PFSK-1 (cell line): ENCODE data around the gene TCP11L2.

ENCODE experiments used
- FOXP2 ChIP-seq: optimal IDR thresholded peaks from 2 replicates; pipeline ENCODE3; 2011; ENCODE audit warnings: borderline replicate concordance, control low read depth, inconsistent platforms; ENCODE audit not compliant: insufficient read depth; ENCODE audit errors: extremely low read length, extremely low read depth
- POLR2AphosphoS5 ChIP-seq: IDR thresholded peaks from 2 replicates; pipeline ENCODE4 v1.6.1; 2012; ENCODE audit warnings: low read depth, mild to moderate bottlenecking, control low read depth, low read length, moderate library complexity
- REST ChIP-seq, 2 experiments: IDR thresholded peaks; 2 replicates each; pipeline versions ENCODE4 v1.6.1 to v1.8.0; 2011 to 2012; ENCODE audit warnings: low read depth in 2 of 2, low read length in 2 of 2, control low read depth in 1 of 2, inconsistent platforms in 1 of 2, mild to moderate bottlenecking in 1 of 2, moderate library complexity in 1 of 2; ENCODE audit not compliant: insufficient read depth in 1 of 2
- SIN3A ChIP-seq: IDR thresholded peaks from 2 replicates; pipeline ENCODE4 v1.6.1; 2012; ENCODE audit warnings: mild to moderate bottlenecking, low read length, moderate library complexity, borderline replicate concordance; ENCODE audit not compliant: insufficient read depth
- TAF1 ChIP-seq: IDR thresholded peaks from 2 replicates; pipeline ENCODE4 v1.6.1; 2012; ENCODE audit warnings: low read length, control low read depth, borderline replicate concordance; ENCODE audit not compliant: insufficient read depth

Gene TCP11L2

GRCh38 chr12:106358396-106359241 lies 56.1 kb downstream of the TCP11L2 start:
- no peak for TF ChIP-seq SIN3A
- no peak for TF ChIP-seq POLR2AphosphoS5
- no peak for TF ChIP-seq FOXP2
- no peak for TF ChIP-seq REST (IDR thresholded peaks at IDR 0.05; ENCODE audit: insufficient read depth in 1 of 2, low read depth in 2 of 2, low read length in 2 of 2)
- TF ChIP-seq TAF1, result no peak

- TF ChIP-seq REST (IDR thresholded peaks at IDR 0.05; ENCODE audit: insufficient read depth in 1 of 2, low read depth in 2 of 2, low read length in 2 of 2) (no peak), TAF1 (no peak), FOXP2 (no peak), SIN3A (no peak), POLR2AphosphoS5 (no peak)
Measured at GRCh38 chr12:106359646-106360399, 57.3 kb downstream of the TCP11L2 start.

- no peak for TF ChIP-seq SIN3A
- no peak for TF ChIP-seq REST (IDR thresholded peaks at IDR 0.05; ENCODE audit: insufficient read depth in 1 of 2, low read depth in 2 of 2, low read length in 2 of 2)
- no peak for TF ChIP-seq TAF1
- no peak for TF ChIP-seq FOXP2
- TF ChIP-seq POLR2AphosphoS5, result no peak
Measured at GRCh38 chr12:106360400-106360994, 58.0 kb downstream of the TCP11L2 start.

- TF ChIP-seq REST (IDR thresholded peaks at IDR 0.05; ENCODE audit: insufficient read depth in 1 of 2, low read depth in 2 of 2, low read length in 2 of 2) (no peak), FOXP2 (no peak), POLR2AphosphoS5 (no peak), TAF1 (no peak), SIN3A (no peak)
Measured at GRCh38 chr12:106362971-106363370, 60.4 kb downstream of the TCP11L2 start.
